Retina (tissue), 1 donor: ENCODE data around the gene SLC6A20.

Source experiments
- DNase-seq: peaks from one replicate; pipeline ENCODE4 v3.0.0-alpha.2; 2016

The SLC6A20 gene

DNA sequence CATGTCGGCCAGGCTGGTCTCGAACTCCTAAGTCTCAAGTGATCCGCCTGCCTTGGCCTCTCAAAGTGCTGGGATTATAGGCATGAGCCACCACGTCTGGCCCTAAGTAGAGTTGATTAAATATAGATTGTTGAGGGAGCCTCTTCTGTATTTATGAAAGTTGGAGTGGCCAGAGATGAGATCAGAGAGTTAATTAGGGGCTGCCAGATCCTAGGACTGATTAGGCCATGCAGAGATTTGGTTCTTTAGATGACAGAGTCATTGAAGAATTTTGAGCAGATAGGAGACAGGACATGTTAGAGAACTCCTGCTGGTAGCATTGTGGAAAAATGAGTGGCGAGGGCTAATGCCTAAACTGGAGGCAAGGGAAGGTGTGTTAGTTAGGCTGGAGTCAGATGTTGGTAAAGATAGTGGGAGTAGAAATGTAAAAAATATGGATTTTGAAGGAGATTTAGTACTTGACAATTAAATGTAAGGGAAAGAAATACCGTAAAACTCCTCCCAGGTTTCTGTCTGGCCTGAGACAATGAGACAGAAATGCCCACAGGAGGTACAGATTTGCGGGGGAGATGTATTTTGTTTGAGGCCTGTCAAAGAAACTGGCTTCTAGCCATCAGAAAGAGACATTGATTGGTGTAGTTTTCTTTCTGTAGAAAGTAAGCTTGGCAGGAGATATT, 83.8 kb downstream of the SLC6A20 start:
- no peak for DNase-seq

DNA sequence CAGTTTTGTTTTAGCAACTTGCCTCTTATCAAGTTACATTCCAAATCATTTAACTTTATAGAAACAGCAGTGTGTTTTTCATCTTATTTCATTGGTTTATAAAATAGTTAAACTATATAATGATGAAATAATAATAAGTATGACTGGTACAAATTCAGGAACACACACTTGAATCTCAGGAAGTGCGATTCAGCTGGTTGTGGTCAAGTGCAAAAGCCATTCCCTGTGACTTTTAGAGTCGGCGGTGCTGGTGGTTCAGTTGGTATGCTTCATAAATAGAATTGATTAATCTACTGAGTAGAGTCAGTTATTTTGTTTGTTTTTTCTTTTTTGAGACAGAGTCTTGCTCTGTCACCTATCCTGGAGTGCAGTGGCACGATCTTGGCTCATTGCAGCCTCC, 84.4 kb downstream of the SLC6A20 start:
- no peak for DNase-seq

GRCh38 chr3:45705839-45706808, 90.2 kb downstream of the SLC6A20 start:
- DNase-seq = no peak
